Liver (tissue), 9 donors: ENCODE measurements around the gene ANKMY2. TPM values are rescaled to one million over a fixed set of nuclear protein-coding genes. Genes with fewer than 3 reads are reported as not detected.

Experiments
- DNase-seq: peaks from one replicate; pipeline ENCODE4 v3.0.0-alpha.2; 2017; ENCODE audit warnings: low spot score
- H3K27ac ChIP-seq, 2 donors: one replicate each; pipeline ENCODE4 v1.7.0; 2013; ENCODE audit warnings: inconsistent platforms in 2 of 2, low read length in 2 of 2, control low read depth in 1 of 2, low read depth in 1 of 2, mild to moderate bottlenecking in 1 of 2
- H3K27me3 ChIP-seq, 4 donors: one replicate each; pipeline versions ENCODE4 v1.6.1 to v1.7.0; 2013; ENCODE audit warnings: low read length in 3 of 4, inconsistent platforms in 1 of 4, mild to moderate bottlenecking in 1 of 4, moderate library complexity in 1 of 4; ENCODE audit not compliant: control insufficient read depth in 4 of 4, insufficient read depth in 4 of 4
- H3K36me3 ChIP-seq, 4 donors: one replicate each; pipeline versions ENCODE4 v1.6.1 to v1.7.0; 2013; ENCODE audit warnings: low read length in 3 of 4, mild to moderate bottlenecking in 3 of 4, low read depth in 1 of 4, moderate library complexity in 1 of 4; ENCODE audit not compliant: control insufficient read depth in 4 of 4, insufficient read depth in 3 of 4
- H3K4me1 ChIP-seq, 4 donors: one replicate each; pipeline versions ENCODE4 v1.6.1 to v1.7.0; 2013; ENCODE audit warnings: low read length in 3 of 4, mild to moderate bottlenecking in 3 of 4, moderate library complexity in 1 of 4; ENCODE audit not compliant: control insufficient read depth in 4 of 4, insufficient read depth in 4 of 4
- H3K4me3 ChIP-seq, 3 donors: one replicate each; pipeline versions ENCODE4 v1.6.1 to v1.7.0; 2013; ENCODE audit warnings: low read length in 3 of 3, control low read depth in 1 of 3, low read depth in 1 of 3, mild to moderate bottlenecking in 1 of 3
- H3K9ac ChIP-seq, 2 donors: one replicate each; pipeline ENCODE4 v1.7.0; 2013; ENCODE audit warnings: low read length in 2 of 2, mild to moderate bottlenecking in 2 of 2, moderate library complexity in 2 of 2, control low read depth in 1 of 2, low read depth in 1 of 2
- H3K9me3 ChIP-seq, 4 donors: one replicate each; pipeline versions ENCODE4 v1.6.1 to v1.7.0; 2013; ENCODE audit warnings: low read length in 3 of 4; ENCODE audit not compliant: control insufficient read depth in 4 of 4
- EGR1 ChIP-seq, 2 donors: IDR thresholded peaks; 2 replicates each; pipeline ENCODE4 v1.6.1; 2016 to 2018; ENCODE audit warnings: antibody characterized with exemption in 2 of 2, low read depth in 2 of 2
- FOXA1 ChIP-seq: IDR thresholded peaks from 2 replicates; pipeline ENCODE4 v1.6.1; 2016; ENCODE audit warnings: antibody characterized with exemption
- FOXA2 ChIP-seq: IDR thresholded peaks from 2 replicates; pipeline ENCODE4 v1.6.1; 2016; ENCODE audit warnings: antibody characterized with exemption
- GABPA ChIP-seq, 2 donors: IDR thresholded peaks in 1 of 2; conservative IDR thresholded peaks in 1 of 2; 2 replicates each; pipeline ENCODE4 v1.6.1; 2016; ENCODE audit warnings: antibody characterized with exemption in 2 of 2, mild to moderate bottlenecking in 1 of 2, moderate library complexity in 1 of 2
- HNF4G ChIP-seq: IDR thresholded peaks from 2 replicates; pipeline ENCODE4 v1.6.1; 2016; ENCODE audit warnings: antibody characterized with exemption
- RAD21 ChIP-seq, 2 donors: IDR thresholded peaks; 2 replicates each; pipeline ENCODE4 v1.6.1; 2016; ENCODE audit warnings: antibody characterized with exemption in 2 of 2, mild to moderate bottlenecking in 2 of 2
- TAF1 ChIP-seq: conservative IDR thresholded peaks from 2 replicates; pipeline ENCODE4 v1.6.1; 2016; ENCODE audit warnings: antibody characterized with exemption, mild to moderate bottlenecking
- YY1 ChIP-seq: IDR thresholded peaks from 2 replicates; pipeline ENCODE4 v1.6.1; 2016; ENCODE audit warnings: antibody characterized with exemption, mild to moderate bottlenecking
- WGBS: extraction: QIAGEN DNeasy Blood & Tissue Kit; methylation state at CpG from one replicate; pipeline ENCODE4 v1.1.7; 2013; 5-methylcytosine and 5-hydroxymethylcytosine counted together
- polyA plus RNA-seq, 2 donors: library from polyadenylated mRNA; stranded (reverse) in 1 of 2; unstranded in 1 of 2; fragments of 200-250 nt in 1 of 2; fragments of >200 nt in 1 of 2; fragmentation: Nextera tagmentation in 1 of 2; extraction: Ambion mirVana in 1 of 2; gene quantifications; one replicate each; pipeline versions ENCODE4 v1.2.1 to v1.2.3, GENCODE V29; 2013 to 2015
- total RNA-seq, 2 donors: library from RNA; depleted of rRNA; stranded (reverse); fragments of >200 nt; gene quantifications; one replicate each; pipeline ENCODE4 v1.2.3, GENCODE V29; 2014
- TF ChIP-seq, protein P1 (sequence below): IDR thresholded peaks from 2 replicates; pipeline ENCODE4 v1.6.1; 2016; ENCODE audit warnings: antibody characterized with exemption, mild to moderate bottlenecking
- TF ChIP-seq, protein P2 (sequence below): IDR thresholded peaks from 2 replicates; pipeline ENCODE4 v1.6.1; 2016; ENCODE audit warnings: antibody characterized with exemption
- donor health status: healthy.
- donor health status: healthy.
- donor health status: healthy.
- donor health status: healthy.
- donor health status: healthy.

The ANKMY2 gene
- total and polyA plus RNA-seq, 4 donors = 2.7 to 11.4 (median 5.4) TPM

DNA sequence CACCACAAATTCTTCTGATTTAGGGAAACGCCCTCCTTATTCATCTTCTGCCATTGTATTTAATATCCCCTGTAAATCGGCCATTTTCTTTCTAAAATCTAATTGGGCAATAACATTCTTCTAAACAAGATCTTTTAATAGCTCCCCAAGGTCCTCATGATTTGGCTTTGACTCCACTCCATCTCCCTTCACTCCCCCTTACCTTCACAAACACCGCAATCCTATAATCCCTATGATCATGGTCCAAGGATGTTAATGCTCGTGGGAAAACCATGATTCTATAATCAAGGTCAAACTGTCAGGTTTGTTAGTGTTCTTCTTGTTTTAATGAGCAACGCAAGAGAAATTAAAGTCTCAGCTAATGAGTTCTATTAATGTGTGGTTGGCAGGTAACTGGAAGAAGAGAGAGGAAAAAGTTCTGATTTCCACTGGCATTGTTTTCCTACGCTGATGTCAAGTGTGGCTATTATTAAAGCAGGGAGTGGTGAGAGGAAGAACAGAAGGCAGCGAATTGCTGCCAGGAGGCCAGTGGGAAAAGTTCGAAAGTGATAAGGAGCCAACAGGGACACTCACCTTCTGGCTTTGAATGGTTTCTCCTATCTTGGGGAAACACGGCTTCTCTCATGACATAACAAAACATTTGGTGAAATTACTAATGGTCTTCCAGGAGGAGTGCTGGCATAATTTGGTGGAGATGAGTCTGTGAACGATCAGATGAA lies 90.9 kb downstream of the ANKMY2 start:
- no peak for DNase-seq
- Histone ChIP-seq H3K27me3 (no peaks in the 10 kb centered on the region), H3K27ac (no peak overlapping the region), H3K9me3 (no peaks in the 10 kb centered on the region), H3K4me1 (no peaks in the 10 kb centered on the region), H3K9ac (no peak overlapping the region), H3K4me3 (no peak overlapping the region), H3K36me3 (no peaks in the 10 kb centered on the region)
- TF ChIP-seq EGR1 (IDR thresholded peaks at IDR 0.05; ENCODE audit: low read depth in 2 of 2) (no peak), FOXA2 (no peak), RAD21 (IDR thresholded peaks at IDR 0.05) (no peak)
- TF ChIP-seq, protein P1, sequence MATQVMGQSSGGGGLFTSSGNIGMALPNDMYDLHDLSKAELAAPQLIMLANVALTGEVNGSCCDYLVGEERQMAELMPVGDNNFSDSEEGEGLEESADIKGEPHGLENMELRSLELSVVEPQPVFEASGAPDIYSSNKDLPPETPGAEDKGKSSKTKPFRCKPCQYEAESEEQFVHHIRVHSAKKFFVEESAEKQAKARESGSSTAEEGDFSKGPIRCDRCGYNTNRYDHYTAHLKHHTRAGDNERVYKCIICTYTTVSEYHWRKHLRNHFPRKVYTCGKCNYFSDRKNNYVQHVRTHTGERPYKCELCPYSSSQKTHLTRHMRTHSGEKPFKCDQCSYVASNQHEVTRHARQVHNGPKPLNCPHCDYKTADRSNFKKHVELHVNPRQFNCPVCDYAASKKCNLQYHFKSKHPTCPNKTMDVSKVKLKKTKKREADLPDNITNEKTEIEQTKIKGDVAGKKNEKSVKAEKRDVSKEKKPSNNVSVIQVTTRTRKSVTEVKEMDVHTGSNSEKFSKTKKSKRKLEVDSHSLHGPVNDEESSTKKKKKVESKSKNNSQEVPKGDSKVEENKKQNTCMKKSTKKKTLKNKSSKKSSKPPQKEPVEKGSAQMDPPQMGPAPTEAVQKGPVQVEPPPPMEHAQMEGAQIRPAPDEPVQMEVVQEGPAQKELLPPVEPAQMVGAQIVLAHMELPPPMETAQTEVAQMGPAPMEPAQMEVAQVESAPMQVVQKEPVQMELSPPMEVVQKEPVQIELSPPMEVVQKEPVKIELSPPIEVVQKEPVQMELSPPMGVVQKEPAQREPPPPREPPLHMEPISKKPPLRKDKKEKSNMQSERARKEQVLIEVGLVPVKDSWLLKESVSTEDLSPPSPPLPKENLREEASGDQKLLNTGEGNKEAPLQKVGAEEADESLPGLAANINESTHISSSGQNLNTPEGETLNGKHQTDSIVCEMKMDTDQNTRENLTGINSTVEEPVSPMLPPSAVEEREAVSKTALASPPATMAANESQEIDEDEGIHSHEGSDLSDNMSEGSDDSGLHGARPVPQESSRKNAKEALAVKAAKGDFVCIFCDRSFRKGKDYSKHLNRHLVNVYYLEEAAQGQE = no peak
- 88% methylated on average over 10 of the region's 10 CpGs for WGBS

DNA sequence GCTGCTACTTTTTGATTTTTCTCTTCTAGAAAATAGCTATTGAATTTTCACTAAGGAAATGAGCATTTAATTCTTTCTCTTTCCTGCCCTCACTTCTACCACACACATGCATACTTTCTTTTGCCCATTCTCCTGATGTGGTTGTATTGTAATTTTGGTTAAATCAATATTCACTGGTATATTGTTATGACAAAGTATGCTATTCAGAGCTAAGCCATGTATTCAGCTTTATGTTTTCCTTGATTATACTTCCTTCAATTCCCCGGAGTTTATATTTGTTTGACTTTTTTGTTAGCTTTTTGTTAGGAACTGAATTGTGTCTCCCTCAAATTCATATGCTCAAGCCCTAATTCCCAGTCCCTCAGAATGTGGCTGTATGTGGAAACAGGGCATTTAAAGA lies 94.9 kb downstream of the ANKMY2 start:
- Histone ChIP-seq H3K9ac (no peak overlapping the region), H3K36me3 (no peaks in the 10 kb centered on the region), H3K27me3 (no peaks in the 10 kb centered on the region), H3K4me3 (no peak overlapping the region), H3K9me3 (no peaks in the 10 kb centered on the region), H3K4me1 (no peaks in the 10 kb centered on the region), H3K27ac (no peak overlapping the region)
- TF ChIP-seq GABPA (IDR thresholded peaks at IDR 0.05 in 1 of 2, conservative IDR thresholded peaks at IDR 0.05 in 1 of 2) (no peak), HNF4G (no peak), FOXA1 (no peak), TAF1 (no peak), YY1 (no peak)
- TF ChIP-seq, protein P2, sequence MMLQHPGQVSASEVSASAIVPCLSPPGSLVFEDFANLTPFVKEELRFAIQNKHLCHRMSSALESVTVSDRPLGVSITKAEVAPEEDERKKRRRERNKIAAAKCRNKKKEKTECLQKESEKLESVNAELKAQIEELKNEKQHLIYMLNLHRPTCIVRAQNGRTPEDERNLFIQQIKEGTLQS = no peak
- no peak for DNase-seq
- 72% methylated on average over 1 of the region's 1 CpG for WGBS

Other genes with a start within 250 kb of the ANKMY2 start
- gene CRPPA, start 224.2 kb downstream of the ANKMY2 start, total RNA-seq = 1 to 10 TPM; 2.3 to 3.7 TPM
- 1 to 10 TPM in 1 of 2 donors, under 1 TPM in 1; 0.47 to 1.4 TPM for gene CRPPA, start 224.2 kb downstream of the ANKMY2 start, polyA plus RNA-seq
- gene SOSTDC1, start 180.0 kb downstream of the ANKMY2 start, total RNA-seq = under 1 TPM in 1 of 2 donors, not detected in 1; 0.56 TPM
- gene SOSTDC1, start 180.0 kb downstream of the ANKMY2 start, polyA plus RNA-seq = under 1 TPM; 0.05 to 0.08 TPM
- gene LRRC72, start 118.9 kb downstream of the ANKMY2 start, total RNA-seq = not detected
- not detected for gene LRRC72, start 118.9 kb downstream of the ANKMY2 start, polyA plus RNA-seq
- gene BZW2, start 427 bp upstream of the ANKMY2 start, total RNA-seq = 10 to 100 TPM; 13.0 to 18.6 TPM
- gene BZW2, start 427 bp upstream of the ANKMY2 start, polyA plus RNA-seq = 10 to 100 TPM; 10.9 to 13.2 TPM
- gene TSPAN13, start 108.0 kb upstream of the ANKMY2 start, total RNA-seq = 10 to 100 TPM; 11.0 to 20.6 TPM
- 10 to 100 TPM in 1 of 2 donors, 1 to 10 TPM in 1; 8.9 to 24.4 TPM for gene TSPAN13, start 108.0 kb upstream of the ANKMY2 start, polyA plus RNA-seq
- gene AGR2, start 159.2 kb upstream of the ANKMY2 start, total RNA-seq = under 1 TPM in 1 of 2 donors, not detected in 1; 0.37 TPM
- under 1 TPM in 1 of 2 donors, not detected in 1; 0.45 TPM for gene AGR2, start 159.2 kb upstream of the ANKMY2 start, polyA plus RNA-seq
- not detected for gene AGR3, start 236.2 kb upstream of the ANKMY2 start, total RNA-seq
- gene AGR3, start 236.2 kb upstream of the ANKMY2 start, polyA plus RNA-seq = not detected